SIG-M5 treated with dmso at 0.1 percent for 504 hours (cell line): Measurements from ENCODE around the gene OBSCN.

Experiments used
- DNase-seq: peaks from one replicate; lab custom pipeline; 2025; ENCODE audit not compliant: unreplicated experiment; lab: John Stamatoyannopoulos, UW

Gene OBSCN

GRCh38 chr1:228393811-228394570 lies 186.1 kb downstream of the OBSCN start:
- no peak for DNase-seq

- no peak for DNase-seq
These were observed 186.9 kb downstream of the OBSCN start for GRCh38 chr1:228394571-228395394.

- DNase-seq = no peak
These were observed 189.2 kb downstream of the OBSCN start for GRCh38 chr1:228396770-228397662.

GRCh38 chr1:228397966-228398365 lies 190.1 kb downstream of the OBSCN start:
- DNase-seq = no peak

GRCh38 chr1:228398741-228399461 lies 191.1 kb downstream of the OBSCN start:
- DNase-seq = no peak

GRCh38 chr1:228399531-228400236 lies 191.8 kb downstream of the OBSCN start:
- no peak for DNase-seq

- DNase-seq = no peak
These were observed 192.4 kb downstream of the OBSCN start for GRCh38 chr1:228400237-228400651.

GRCh38 chr1:228400692-228401454 lies 193.0 kb downstream of the OBSCN start:
- no peak for DNase-seq

GRCh38 chr1:228401782-228402640 lies 194.2 kb downstream of the OBSCN start:
- DNase-seq = no peak

- DNase-seq = no peak
These were observed 194.8 kb downstream of the OBSCN start for GRCh38 chr1:228402641-228403025.

- DNase-seq = no peak
These were observed 195.4 kb downstream of the OBSCN start for GRCh38 chr1:228403231-228403631.

GRCh38 chr1:228404107-228404720 lies 196.4 kb downstream of the OBSCN start:
- no peak for DNase-seq

- DNase-seq = no peak
These were observed 197.5 kb downstream of the OBSCN start for GRCh38 chr1:228405200-228405978.

GRCh38 chr1:228405979-228406228 lies 198.1 kb downstream of the OBSCN start:
- DNase-seq = no peak

GRCh38 chr1:228407106-228408040 lies 199.5 kb downstream of the OBSCN start:
- DNase-seq = no peak
